Stimulated activated CD8-positive, alpha-beta memory T cell treated with anti-CD3 and anti-CD28 coated beads, Interleukin-7, amount 100 ng/mL, for 24 hours (primary cell): ENCODE data around the gene KIF3B.
A peak's percentile ranks its signal among the peaks of the same experiment; 100 is the strongest.
"Not testable (repeated sequence)": the region's sequence is repeated elsewhere in the genome, so short reads cannot be mapped to it uniquely, and the experiment has no call there.

Source experiments
- DNase-seq: peaks from one replicate; pipeline ENCODE4 v3.0.0-alpha.2; 2020; ENCODE audit warnings: low read depth

Gene KIF3B

DNA sequence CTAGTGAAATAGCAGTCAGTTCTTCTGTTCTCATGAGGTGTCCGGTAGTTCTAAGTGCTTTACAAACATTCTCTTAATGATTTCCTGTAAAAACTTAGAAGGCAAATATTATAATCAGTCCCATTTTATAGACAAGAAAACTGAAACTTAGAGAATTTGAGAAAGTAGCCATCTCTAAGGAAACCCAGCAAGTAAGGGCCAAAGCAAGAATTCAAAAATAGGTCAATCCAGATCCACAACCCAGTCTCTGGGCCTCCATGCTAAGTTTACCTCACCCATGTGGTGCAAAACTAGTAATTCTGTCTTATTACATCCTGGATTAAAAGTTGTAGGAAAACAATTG, 53.1 kb downstream of the KIF3B start:
- no peak for DNase-seq

DNA sequence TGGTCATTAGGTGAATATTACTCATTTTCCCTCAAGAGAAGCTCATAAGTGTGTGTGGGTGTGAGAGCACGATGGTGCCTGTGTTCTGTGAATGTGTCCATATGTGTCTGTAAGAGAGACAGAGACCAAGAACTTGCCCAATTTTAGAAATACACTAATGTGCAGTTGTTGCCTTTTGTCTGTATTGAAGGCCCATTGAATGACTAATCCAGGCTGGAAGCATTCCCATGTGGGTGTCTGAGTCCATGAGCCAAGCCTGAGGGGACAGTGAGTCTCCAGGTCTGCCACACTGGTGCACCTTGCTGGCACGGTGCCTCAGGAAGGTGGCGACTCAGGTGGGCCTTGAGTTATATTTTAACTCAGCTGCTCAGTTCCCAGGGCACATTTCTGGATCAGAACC, 55.2 kb downstream of the KIF3B start:
- DNase-seq: no peak

DNA sequence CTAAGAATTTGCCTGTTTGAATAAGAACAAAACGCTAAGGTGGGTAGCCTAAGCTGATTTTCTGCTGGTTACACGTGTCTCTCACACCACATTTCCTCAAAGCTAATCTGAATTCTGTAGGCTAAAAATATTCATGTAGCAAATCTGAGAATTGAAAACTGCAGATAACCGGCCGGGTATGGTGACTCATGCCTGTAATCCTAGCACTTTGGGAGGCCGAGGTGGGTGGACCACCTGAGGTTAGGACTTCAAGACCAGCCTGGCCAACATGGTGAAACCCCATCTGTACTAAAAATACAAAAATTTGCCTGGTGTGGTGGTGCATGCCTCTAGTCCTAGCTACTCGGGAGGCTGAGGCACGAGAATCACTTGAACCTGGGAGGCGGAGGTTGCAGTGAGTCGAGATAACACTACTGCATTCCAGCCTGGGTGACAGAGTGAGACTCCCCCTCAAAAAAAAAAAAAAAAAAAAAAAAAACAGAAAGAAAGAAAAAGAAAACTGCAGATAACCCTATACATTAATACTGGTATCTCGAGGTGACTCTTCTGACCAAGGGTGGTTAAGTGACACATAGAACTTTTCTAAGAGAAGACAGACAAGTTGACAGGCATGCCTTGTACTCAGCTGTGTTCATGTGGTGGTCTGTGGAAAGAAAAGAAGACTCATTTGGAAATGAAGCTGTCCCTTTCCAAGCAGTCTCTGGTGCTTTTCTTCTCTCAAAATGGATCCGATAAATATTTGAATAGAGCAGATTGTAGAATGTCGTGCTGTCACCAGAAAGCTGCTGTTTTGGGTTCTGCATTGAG, 55.9 kb downstream of the KIF3B start:
- DNase-seq: no peak

DNA sequence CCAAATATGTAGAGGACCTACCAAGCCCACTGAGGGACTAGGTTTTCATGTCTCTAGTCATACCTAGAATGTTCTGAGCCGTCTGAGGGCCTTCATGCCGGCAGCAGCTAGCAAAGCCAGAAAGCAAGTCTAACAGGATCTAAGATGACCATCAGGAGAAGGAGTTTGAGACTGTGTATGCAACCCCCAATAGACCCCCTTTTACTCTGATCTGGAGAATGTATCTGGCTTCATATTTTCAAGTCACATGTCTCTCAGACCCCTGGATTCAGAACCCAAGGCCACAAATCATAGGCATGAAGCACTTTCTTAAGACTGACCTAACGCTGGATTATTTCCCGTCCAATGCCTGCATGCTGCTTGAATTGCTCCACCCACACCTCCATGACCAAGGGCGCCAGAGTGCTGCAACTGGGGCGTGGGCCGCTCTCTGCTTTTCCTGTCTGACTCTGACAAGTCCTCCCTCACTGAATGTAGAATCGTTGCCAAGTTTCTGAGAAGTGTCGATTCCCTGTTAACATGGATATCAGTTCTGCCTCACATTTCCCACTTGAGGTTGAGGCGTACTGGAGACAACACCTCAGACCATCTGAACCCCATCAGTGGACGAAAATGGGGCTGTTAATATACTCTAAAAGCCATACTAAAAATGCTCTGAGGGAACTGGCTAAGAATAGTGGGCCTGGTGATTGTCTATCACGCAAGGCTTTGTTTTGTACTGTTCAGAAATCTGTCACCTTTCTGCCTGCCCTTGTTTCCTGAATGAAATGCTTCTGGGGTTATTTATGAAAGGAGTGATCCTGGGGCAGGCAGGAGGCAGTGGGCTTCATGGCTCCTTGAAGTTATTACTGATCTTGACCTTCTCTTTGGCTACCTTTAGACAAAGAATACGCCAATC, 56.8 kb downstream of the KIF3B start:
- peak; percentile 26 for DNase-seq

DNA sequence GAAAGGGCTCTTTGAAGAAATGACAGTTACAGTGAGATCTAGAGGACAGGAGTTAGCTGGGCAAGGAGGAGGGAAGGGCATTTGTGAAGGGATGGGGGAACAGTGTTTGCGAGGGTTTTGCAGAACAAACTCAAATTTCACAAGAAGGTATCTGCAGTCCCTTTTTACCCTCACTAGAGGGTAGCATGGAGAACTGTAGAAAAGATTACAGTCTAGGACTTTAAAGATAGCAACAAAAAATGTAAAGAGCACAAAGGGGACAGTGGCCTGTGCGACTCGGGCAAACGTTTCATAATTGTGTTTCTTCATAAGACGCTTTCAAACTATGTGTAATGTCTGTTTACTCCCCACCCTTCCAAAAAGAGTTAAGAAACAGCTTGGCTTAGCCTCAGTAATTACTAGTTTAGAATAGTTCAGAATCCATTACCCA, 59.5 kb downstream of the KIF3B start:
- DNase-seq: no peak

DNA sequence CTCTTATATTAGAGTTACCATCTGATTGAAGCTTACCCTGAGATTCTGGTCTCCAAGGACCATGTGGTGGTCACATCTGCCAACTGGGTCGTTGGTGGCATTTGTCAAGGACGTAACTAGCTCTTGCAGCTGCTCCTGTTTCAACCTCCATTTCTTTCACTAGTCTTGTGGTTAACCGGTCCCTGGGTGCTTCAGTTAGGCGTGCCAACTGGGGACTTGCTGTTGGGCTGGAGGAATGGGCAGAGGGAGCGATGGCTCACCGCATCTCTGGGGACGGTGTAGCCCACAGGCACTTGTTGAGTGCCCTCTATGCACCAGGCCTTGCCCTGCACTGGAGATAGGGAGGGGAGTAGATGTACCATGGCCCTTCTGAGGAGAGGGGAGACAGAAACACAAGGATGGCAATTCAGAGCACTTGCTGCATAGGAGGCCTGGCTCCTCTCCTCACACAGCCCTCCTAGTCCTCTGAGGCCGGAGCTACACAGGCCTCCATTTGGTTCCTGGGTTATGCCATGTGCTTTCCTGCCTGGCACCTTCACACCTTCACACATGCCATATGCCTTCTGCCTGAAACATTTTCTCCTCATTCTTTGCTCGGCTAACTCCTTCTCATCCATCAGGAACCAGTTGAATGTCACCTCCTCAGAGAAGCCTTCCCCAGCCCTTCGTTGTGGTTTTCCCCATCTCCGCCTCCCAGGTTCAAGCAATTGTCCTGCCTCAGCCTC, 60.6 kb downstream of the KIF3B start:
- DNase-seq: no peak

DNA sequence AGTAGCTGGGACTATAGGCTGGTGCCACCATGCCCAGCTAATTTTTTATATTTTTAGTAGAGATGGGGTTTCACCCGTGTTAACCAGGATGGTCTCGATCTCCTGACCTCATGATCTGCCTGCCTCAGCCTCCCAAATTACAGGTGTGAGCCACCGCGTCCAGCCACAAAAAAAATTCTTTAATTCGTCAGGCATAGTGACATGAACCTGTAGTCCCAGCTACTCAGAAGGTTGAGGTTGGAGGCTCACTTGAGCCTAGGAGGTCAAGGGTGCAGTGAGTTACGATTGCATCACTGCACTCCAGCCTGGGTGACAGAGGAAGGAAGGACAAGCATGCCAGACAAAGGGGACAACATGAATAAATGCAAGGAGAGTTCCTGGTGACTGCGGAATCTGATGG, 61.2 kb downstream of the KIF3B start:
- DNase-seq: no peak

DNA sequence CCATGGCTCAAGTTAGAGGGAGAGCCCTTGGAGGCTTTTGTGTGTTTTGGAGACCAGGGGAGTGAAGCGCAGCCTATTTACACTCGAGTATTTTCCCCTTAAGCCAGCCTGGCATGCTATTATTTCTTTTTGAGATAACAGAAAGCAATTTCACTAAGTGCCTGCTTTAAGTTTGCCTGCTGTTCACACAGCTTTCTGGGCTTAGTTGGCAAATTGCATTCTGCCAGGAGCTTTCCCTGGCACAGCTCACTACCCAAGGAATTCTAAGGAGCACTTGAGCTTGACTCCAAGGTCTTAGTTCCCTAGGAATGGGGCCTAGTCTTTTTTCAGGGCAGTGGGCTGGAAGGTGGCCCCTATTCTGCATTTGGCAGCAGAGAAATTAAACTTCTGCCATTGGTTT, 61.7 kb downstream of the KIF3B start:
- DNase-seq: no peak

DNA sequence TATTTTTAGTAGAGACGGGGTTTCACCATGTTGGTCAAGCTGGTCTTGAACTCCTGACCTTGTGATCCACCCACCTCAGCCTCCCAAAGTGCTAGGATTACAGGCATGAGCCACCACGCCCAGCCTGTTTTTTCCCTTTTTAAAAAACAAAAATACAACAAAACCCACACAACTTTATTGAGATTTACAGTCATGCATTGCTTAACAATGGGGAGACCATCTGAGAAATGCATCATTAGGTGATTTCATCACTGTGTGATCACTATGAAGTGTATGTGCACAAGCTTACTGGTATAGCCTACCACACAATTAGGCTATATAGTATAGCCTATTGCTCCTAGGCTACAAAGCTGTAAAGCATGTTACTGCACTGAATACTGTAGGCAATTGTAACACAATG, 63.6 kb downstream of the KIF3B start:
- DNase-seq: not testable (repeated sequence)

DNA sequence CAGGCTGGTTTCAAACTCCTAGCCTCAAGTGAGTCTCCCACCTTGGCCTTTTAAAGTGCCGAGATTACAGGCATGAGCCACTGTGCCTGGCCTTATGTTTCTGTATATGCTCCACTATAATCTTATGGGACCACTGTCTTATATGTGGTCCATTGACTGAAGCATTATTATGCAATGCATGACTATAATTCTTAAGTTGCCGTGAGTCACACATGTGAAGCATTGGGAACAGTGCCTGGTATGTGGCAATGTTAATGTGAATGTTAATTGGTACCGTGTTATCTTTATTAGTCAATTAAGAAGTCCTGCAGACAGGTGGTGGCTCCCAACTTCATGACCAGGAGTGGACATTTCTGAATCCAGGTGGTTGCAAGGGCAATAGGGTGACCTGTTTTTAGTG, 66.0 kb downstream of the KIF3B start:
- no peak for DNase-seq

DNA sequence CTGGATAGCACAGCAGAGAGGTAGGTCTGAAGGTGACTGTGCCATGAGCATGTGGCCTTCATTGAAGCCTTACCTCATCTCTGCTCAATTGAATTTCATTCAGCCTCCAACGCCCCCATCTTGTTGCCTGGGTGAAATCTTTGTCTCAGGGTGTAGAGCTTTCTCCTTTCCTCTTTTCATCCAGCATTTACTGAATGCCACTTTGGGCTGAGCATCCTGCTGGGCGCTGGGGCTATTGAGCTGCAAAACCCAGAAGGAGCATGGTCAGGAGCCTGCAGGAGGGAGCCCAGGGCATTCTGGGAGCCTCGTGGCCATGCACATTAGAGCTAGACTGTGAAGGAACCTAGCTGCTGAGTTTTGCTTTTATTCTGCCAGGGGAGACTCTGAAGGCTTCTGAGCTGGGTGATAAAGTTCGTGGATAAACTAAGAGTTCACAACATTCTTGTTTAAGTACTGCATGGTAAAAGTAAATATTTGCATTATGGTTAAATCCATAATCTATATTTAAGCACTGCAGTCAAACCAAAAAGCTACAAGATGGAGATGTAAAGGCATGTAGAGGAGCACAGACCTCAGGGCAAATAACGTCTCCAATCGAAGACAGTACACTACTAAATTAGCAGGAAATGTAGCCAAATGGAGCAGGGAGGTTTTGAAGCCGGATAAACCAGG, 67.5 kb downstream of the KIF3B start:
- no peak for DNase-seq

DNA sequence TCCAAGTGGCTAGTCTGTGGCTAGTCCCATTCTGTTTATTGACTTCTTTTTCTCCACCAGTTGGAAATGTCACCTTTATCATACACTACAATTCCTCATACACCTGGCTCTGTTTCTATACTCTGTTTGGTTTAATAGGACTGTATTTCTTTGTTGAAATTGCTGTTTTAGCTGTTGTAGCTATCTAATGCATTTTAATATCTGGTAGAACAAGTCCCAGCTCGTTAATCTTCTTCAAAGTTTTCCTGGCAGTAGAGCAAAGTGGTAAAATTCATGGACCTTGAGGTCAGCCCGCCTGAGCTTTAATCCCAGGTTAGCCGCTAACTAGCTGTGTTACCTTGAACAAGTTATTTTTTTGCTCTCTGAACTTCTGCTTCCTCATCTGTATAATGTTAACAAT, 70.8 kb downstream of the KIF3B start:
- DNase-seq: no peak

DNA sequence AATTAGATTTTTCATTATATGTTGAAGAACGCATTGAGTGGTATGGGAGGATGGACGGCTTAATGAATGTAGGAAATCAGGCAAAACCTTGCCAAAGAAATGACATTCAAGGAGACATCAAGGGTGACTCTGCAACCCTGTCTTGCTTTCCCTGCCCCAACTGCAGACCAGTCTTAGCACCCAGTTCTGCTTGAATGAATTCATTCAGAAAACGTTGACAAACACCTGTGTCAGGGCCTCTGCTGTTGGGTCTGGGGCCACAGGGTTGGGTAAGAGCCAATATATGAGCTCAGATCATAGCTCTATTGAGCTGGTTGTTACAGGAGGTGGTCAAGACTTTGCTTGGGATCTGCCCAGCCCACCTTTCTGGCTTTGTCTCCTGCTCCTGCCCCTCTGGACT, 73.0 kb downstream of the KIF3B start:
- DNase-seq: no peak

DNA sequence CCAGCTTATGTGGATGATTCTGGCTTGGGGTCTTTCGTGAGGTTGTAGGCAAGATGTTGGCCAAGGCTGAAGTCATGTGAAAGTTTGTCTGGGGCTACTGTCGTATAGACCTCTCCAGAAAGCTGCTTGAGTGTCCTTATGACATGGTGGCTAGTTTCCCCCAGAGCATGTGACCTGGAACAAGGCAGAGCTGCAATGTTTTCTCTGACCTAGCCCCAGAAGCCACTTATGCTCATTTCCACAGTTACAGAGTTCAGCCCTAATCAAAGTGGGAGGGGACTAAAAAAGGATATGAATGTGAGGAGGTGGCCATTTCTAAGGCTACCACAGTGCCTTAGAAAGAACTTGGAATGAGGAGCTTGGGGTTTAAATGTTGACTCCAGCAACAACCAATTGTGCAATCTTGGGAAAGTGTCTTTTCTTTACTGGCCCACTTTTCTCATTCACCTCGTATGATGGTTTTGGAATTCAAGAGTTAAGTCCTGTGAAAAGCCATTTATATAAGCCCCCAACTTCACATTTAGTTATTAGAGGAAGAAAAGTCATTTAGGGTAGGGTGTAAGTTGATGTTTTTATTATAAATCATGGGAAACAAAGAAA, 74.8 kb downstream of the KIF3B start:
- DNase-seq: no peak

DNA sequence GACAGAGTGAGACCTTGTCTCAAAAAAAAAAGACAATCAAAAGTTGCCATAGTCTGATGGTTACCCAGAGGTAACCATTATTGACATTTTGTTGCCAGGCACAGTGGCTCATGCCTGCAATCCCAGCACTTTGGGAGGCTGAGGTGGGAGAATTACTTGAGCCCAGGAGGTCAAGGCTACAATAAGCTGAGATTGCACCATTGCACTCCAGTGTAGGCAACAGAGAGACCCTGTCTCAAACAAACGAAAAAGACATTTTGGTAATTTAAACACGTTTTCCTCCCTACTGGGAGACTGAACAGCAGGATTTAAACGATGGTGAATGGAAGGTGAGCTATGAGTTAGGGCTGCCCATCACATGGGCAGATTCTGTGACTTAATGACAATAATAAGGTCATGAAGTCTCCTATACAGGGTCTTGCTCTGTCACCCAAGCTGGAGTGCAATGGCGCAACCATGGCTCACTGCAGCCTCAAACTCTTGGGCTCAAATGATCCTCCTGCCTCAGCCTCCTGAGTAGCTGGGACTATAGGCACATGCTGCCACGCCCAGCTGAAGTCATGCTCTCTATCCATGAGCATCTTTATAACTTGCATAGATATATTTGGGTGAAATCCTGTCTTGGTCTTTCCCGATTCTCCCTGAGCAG, 76.5 kb downstream of the KIF3B start:
- DNase-seq: no peak

DNA sequence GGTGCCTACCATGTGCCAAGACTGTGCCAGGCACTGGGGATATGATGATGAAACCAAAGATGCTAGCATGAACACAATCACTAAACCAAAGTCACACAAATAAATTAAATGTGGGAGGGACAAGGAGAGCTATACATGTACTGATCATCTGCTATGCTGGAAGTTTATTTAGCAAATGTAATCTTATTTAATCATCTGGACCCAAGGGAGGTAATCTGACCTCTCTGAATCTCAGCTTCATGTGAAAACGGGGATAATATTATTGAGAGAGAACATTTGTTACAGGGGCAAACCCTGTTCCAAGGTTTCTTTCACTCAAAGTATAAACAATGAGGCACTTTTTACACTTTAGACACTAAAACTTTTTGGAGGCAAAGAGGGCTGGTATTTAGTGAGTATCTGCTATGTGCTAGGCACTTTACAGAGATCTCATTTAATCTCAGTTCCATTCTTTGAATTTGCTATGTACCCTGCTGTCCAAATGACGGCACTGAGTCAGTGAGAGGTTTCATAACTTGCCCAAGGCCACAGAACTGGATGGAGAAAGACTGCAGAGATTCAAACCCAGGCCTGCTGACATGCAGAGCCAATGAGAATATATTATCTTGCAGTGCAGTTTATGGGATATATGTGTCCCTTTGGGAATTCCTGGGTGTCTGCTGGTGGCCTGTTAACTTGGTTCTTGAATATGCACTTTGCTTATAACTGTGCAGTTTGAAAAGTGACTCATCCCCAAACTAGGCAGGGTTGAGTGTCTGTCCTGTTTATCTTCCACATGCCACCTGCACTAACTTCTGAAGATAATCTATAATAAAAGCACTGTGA, 77.4 kb downstream of the KIF3B start:
- no peak for DNase-seq

DNA sequence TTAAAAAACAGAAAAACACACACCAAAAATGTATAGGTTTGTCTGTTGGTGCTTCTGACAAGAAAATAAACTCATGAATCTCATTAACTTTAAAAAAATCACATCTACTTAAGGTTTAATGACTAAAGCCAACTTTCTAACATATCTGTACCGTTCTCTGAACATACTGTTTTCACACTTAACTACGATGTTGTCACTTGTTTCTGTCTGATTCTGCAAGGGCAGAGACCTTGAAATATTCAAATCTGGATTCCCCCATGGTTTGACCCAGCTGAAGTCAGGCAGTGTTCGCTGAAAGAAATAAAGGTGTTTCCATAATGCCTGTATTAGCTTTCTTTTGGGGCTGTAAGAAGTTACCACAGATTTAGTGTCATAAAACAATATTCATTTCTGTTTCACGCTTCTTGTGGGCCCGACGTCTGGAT, 78.0 kb downstream of the KIF3B start:
- DNase-seq: no peak

DNA sequence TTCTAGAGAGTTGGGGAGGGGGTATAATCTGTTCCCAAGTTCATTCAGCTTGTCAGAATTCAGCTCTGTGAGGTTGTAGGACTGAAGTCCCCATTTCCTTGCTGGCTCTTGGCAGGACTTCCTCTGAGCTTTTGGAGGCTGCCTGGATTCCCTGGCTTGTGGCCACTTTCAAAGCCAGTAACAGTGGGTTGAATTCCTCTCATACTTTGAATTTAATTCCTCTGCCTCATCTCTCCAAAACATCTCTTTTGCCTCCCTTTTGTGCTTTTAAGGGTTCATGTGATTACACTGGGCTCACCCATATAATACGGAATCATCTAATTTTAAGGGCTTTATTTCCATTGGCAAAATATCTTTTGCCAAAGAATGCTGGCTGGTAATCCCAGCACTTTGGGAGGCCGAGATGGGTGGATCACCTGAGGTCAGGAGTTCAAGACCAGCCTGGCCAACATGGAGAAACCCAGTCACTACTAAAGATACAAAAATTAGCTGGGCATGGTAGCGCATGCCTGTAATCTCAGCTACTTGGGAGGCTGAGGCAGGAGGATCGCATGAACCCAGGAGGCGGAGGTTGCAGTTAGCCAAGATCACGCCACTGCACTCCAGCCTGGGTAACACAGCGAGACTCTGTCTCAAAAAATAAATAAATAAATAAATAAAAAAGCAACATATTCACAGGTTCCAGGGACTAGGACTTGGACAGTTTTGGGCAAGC, 78.6 kb downstream of the KIF3B start:
- not testable (repeated sequence) for DNase-seq

DNA sequence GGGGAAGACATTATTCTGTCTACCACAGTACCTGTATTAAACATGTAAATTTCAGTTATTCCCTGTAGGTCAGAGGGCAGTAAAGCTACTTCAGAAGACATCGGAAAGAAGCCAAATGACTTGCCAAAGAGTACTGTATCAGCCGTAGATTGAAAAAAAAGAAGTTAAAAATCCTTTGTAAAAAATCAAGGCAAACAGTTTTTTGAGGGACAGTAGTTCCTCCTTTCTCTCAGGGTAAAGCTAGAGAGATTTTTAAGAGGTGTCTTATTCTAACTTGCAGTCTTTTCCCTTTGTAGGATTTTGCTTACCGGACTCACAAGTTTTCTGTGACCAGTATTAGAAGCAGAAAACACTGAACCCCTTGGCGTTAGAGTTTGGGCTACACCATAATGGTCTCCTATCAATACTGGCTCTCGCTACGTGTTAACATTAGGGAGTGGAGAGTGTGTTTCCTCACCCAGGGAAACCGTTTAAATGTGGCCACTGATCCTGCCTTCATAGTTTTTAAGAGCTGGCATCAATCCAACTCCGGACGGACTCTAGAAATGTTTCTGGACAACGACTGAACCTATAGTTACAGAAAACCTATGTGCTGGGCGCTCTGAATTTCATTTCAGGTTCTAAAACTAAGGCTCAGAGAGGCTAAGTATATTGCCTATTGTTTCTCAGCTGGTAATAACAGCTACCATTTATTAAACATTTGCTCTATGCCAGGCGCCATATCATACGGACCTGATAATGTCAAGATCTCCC, 79.3 kb downstream of the KIF3B start:
- no peak for DNase-seq
